ENCODE measurements around the gene SIGLEC15.
A peak's percentile ranks its signal among the peaks of the same experiment; 100 is the strongest.

Gene SIGLEC15

GRCh38 chr18:45825258-45826044 lies at the start of gene SIGLEC15:
Gene SIGLEC15 (plus strand): TSS chr18:45825675. CDS start chr18:45825729, 54 bp downstream.
- peaks cover 3% of the 10 kb centered on the region for H3K4me1 ChIP-seq (ENCODE audit: control insufficient read depth, insufficient read depth, low read length)
- H3K27ac ChIP-seq (ENCODE audit: low read length), result no peak within 1 kb of the TSS
- H3K36me3 ChIP-seq (ENCODE audit: control insufficient read depth in 2 of 2, insufficient read depth in 2 of 2, low read length in 2 of 2), result no peaks in the 10 kb centered on the region
- no peak within 1 kb of the TSS for H3K4me3 ChIP-seq (ENCODE audit: low read length in 2 of 2)
- H3K9ac ChIP-seq (ENCODE audit: low read length in 2 of 2), result no peak within 1 kb of the TSS
- H3K27me3 ChIP-seq (ENCODE audit: control insufficient read depth in 1 of 2, insufficient read depth in 2 of 2, low read length in 2 of 2), result peaks cover 0 to 2% of the 10 kb centered on the region in 2 donors
- H3K9me3 ChIP-seq (ENCODE audit: control insufficient read depth in 2 of 2, low read length in 2 of 2), result no peaks in the 10 kb centered on the region

DNA sequence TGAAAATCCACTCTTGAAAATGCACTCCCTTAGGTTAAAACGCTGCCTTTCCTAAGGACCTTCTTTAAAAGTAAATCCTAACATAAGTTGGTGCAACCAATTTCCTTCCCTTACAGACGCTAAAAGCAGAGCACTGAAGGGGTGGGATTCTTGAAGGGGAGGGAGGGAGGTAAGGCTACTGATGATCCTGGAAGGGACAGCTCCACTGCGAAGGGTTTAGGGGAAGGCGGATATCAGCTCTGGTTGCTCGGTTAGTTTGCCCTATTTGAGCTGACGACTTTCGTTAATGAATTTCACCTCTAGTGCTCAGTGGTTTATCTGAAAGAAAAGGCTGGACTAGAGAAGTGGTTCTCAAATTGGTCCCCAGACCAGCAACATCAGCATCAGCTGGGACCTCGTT lies 49.7 kb upstream of the SIGLEC15 start:
- Histone ChIP-seq H3K36me3 (ENCODE audit: control insufficient read depth in 2 of 2, insufficient read depth in 2 of 2, low read length in 2 of 2) (no peaks in the 10 kb centered on the region), H3K27me3 (ENCODE audit: control insufficient read depth in 1 of 2, insufficient read depth in 2 of 2, low read length in 2 of 2) (peaks cover 4 to 8% of the 10 kb centered on the region in 2 donors), H3K4me3 (ENCODE audit: low read length in 2 of 2) (peak overlapping the region; percentile 74 to 85), H3K4me1 (ENCODE audit: control insufficient read depth, insufficient read depth, low read length) (peaks cover 3% of the 10 kb centered on the region), H3K9ac (ENCODE audit: low read length in 2 of 2) (peak overlapping the region; percentile 82 to 85), H3K9me3 (ENCODE audit: control insufficient read depth in 2 of 2, low read length in 2 of 2) (no peaks in the 10 kb centered on the region), H3K27ac (ENCODE audit: low read length) (peak overlapping the region; percentile 46)

- Histone ChIP-seq H3K4me1 (ENCODE audit: control insufficient read depth, insufficient read depth, low read length) (peaks cover 3% of the 10 kb centered on the region), H3K27ac (ENCODE audit: low read length) (no peak overlapping the region), H3K4me3 (ENCODE audit: low read length in 2 of 2) (no peak overlapping the region), H3K9me3 (ENCODE audit: control insufficient read depth in 2 of 2, low read length in 2 of 2) (no peaks in the 10 kb centered on the region), H3K27me3 (ENCODE audit: control insufficient read depth in 1 of 2, insufficient read depth in 2 of 2, low read length in 2 of 2) (peaks cover 6 to 7% of the 10 kb centered on the region in 2 donors), H3K36me3 (ENCODE audit: control insufficient read depth in 2 of 2, insufficient read depth in 2 of 2, low read length in 2 of 2) (no peaks in the 10 kb centered on the region), H3K9ac (ENCODE audit: low read length in 2 of 2) (no peak overlapping the region)
These were observed 48.1 kb upstream of the SIGLEC15 start for GRCh38 chr18:45777393-45777792.

GRCh38 chr18:45780568-45780967 lies 44.9 kb upstream of the SIGLEC15 start:
- Histone ChIP-seq H3K4me3 (ENCODE audit: low read length in 2 of 2) (no peak overlapping the region), H3K9ac (ENCODE audit: low read length in 2 of 2) (no peak overlapping the region), H3K4me1 (ENCODE audit: control insufficient read depth, insufficient read depth, low read length) (peaks cover 3% of the 10 kb centered on the region), H3K27me3 (ENCODE audit: control insufficient read depth in 1 of 2, insufficient read depth in 2 of 2, low read length in 2 of 2) (peaks cover 2 to 7% of the 10 kb centered on the region in 2 donors), H3K36me3 (ENCODE audit: control insufficient read depth in 2 of 2, insufficient read depth in 2 of 2, low read length in 2 of 2) (no peaks in the 10 kb centered on the region), H3K27ac (ENCODE audit: low read length) (no peak overlapping the region), H3K9me3 (ENCODE audit: control insufficient read depth in 2 of 2, low read length in 2 of 2) (no peaks in the 10 kb centered on the region)

DNA sequence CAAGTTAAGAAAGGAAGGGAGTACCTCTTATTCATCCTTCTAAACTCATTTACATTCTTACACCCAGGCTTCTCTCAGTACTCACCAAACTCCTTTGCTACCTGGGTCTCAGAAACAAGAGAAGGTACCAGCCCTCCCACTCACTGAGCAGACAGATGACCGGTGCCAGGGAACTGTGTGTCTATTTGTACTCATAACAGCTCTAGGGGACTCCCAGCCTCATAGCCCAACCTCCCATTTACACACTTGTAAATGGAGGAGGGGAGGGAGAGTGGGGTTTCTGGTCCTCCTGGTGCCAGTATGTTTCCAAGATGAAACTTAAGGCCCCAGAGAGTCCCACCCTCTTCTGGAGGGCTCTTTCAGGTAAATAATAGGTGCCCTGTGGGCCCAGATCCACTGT lies 42.8 kb upstream of the SIGLEC15 start:
- Histone ChIP-seq H3K36me3 (ENCODE audit: control insufficient read depth in 2 of 2, insufficient read depth in 2 of 2, low read length in 2 of 2) (no peaks in the 10 kb centered on the region), H3K9ac (ENCODE audit: low read length in 2 of 2) (no peak overlapping the region), H3K4me3 (ENCODE audit: low read length in 2 of 2) (no peak overlapping the region), H3K4me1 (ENCODE audit: control insufficient read depth, insufficient read depth, low read length) (no peaks in the 10 kb centered on the region), H3K9me3 (ENCODE audit: control insufficient read depth in 2 of 2, low read length in 2 of 2) (peaks cover 0 to 2% of the 10 kb centered on the region in 2 donors), H3K27ac (ENCODE audit: low read length) (no peak overlapping the region), H3K27me3 (ENCODE audit: control insufficient read depth in 1 of 2, insufficient read depth in 2 of 2, low read length in 2 of 2) (peaks cover 2 to 7% of the 10 kb centered on the region in 2 donors)

- peaks cover 2 to 7% of the 10 kb centered on the region in 2 donors for H3K27me3 ChIP-seq (ENCODE audit: control insufficient read depth in 1 of 2, insufficient read depth in 2 of 2, low read length in 2 of 2)
- H3K9ac ChIP-seq (ENCODE audit: low read length in 2 of 2), result no peak overlapping the region
- no peak overlapping the region for H3K27ac ChIP-seq (ENCODE audit: low read length)
- H3K9me3 ChIP-seq (ENCODE audit: control insufficient read depth in 2 of 2, low read length in 2 of 2), result peaks cover 0 to 2% of the 10 kb centered on the region in 2 donors
- no peaks in the 10 kb centered on the region for H3K36me3 ChIP-seq (ENCODE audit: control insufficient read depth in 2 of 2, insufficient read depth in 2 of 2, low read length in 2 of 2)
- no peaks in the 10 kb centered on the region for H3K4me1 ChIP-seq (ENCODE audit: control insufficient read depth, insufficient read depth, low read length)
- no peak overlapping the region for H3K4me3 ChIP-seq (ENCODE audit: low read length in 2 of 2)
These were observed 42.1 kb upstream of the SIGLEC15 start for GRCh38 chr18:45783097-45784075.

DNA sequence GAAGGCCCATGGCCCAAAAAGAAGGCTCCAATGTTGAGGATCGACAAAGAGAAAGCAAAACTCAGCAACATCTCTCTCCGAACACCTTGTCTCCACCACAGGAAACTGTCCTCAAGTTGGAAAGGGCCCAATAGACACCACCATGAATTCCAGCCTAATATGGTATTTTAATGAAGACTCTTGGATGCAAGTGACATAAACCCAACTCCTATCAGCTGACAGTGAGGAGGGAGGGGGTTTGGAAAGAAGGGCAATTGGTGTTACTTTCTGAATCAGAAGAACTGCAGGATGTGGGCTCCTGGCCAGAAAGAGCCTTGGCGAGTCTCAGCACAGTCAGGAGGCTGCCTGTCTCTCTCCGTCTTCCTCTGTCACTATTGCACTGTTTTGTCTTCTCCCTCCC lies 40.3 kb upstream of the SIGLEC15 start:
- H3K27me3 ChIP-seq (ENCODE audit: control insufficient read depth in 1 of 2, insufficient read depth in 2 of 2, low read length in 2 of 2), result peaks cover 2 to 7% of the 10 kb centered on the region in 2 donors
- no peak overlapping the region for H3K9ac ChIP-seq (ENCODE audit: low read length in 2 of 2)
- peaks cover 0 to 2% of the 10 kb centered on the region in 2 donors for H3K9me3 ChIP-seq (ENCODE audit: control insufficient read depth in 2 of 2, low read length in 2 of 2)
- no peak overlapping the region for H3K4me3 ChIP-seq (ENCODE audit: low read length in 2 of 2)
- H3K36me3 ChIP-seq (ENCODE audit: control insufficient read depth in 2 of 2, insufficient read depth in 2 of 2, low read length in 2 of 2), result no peaks in the 10 kb centered on the region
- no peak overlapping the region for H3K27ac ChIP-seq (ENCODE audit: low read length)
- H3K4me1 ChIP-seq (ENCODE audit: control insufficient read depth, insufficient read depth, low read length), result no peaks in the 10 kb centered on the region

DNA sequence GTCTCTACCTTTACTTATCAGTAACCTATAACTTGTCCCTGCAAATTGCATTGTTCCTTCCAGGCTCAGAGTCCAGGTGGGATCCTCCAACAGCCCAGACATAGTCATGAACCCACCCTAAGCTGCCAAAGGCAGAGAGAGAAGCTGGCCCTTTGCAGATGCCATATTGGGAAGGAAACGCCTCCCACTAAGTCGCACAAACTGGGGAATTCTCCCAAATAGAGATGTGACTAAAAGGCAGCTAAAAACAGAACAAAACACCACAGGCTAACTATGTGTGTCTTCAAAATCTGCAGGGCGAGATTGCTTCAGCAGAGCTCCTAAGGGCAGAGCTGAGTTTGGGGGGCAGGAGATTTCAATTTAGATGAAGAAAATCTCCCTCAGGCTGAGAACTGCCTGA lies 38.5 kb upstream of the SIGLEC15 start:
- H3K9me3 ChIP-seq (ENCODE audit: control insufficient read depth in 2 of 2, low read length in 2 of 2), result peaks cover 0 to 2% of the 10 kb centered on the region in 2 donors
- H3K36me3 ChIP-seq (ENCODE audit: control insufficient read depth in 2 of 2, insufficient read depth in 2 of 2, low read length in 2 of 2), result no peaks in the 10 kb centered on the region
- no peak overlapping the region for H3K27ac ChIP-seq (ENCODE audit: low read length)
- H3K27me3 ChIP-seq (ENCODE audit: control insufficient read depth in 1 of 2, insufficient read depth in 2 of 2, low read length in 2 of 2), result peaks cover 0 to 1% of the 10 kb centered on the region in 2 donors
- no peak overlapping the region for H3K4me3 ChIP-seq (ENCODE audit: low read length in 2 of 2)
- no peaks in the 10 kb centered on the region for H3K4me1 ChIP-seq (ENCODE audit: control insufficient read depth, insufficient read depth, low read length)
- H3K9ac ChIP-seq (ENCODE audit: low read length in 2 of 2), result no peak overlapping the region

DNA sequence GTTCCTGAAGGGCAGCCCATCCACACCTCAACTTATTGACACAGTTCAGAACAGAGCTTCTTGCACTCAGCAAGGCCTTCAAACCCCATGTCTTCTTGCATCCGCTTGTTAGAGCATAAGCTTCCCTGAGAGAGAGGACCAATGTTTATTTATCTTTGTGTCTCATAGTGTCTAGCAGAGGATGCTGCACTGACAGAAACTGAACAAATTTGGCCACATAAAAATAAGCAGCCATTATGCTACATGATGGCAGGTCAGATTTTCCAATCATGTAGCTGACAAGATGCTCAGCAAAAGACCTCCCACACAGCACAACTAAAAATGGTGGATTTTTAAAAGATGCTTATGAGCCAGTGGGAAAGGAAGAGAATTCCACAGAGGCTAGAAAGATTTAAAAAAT lies 38.1 kb upstream of the SIGLEC15 start:
- Histone ChIP-seq H3K9ac (ENCODE audit: low read length in 2 of 2) (no peak overlapping the region), H3K4me1 (ENCODE audit: control insufficient read depth, insufficient read depth, low read length) (no peaks in the 10 kb centered on the region), H3K27ac (ENCODE audit: low read length) (no peak overlapping the region), H3K4me3 (ENCODE audit: low read length in 2 of 2) (no peak overlapping the region), H3K27me3 (ENCODE audit: control insufficient read depth in 1 of 2, insufficient read depth in 2 of 2, low read length in 2 of 2) (no peaks in the 10 kb centered on the region), H3K36me3 (ENCODE audit: control insufficient read depth in 2 of 2, insufficient read depth in 2 of 2, low read length in 2 of 2) (no peaks in the 10 kb centered on the region), H3K9me3 (ENCODE audit: control insufficient read depth in 2 of 2, low read length in 2 of 2) (peaks cover 0 to 3% of the 10 kb centered on the region in 2 donors)

- Histone ChIP-seq H3K27me3 (ENCODE audit: control insufficient read depth in 1 of 2, insufficient read depth in 2 of 2, low read length in 2 of 2) (no peaks in the 10 kb centered on the region), H3K27ac (ENCODE audit: low read length) (no peak overlapping the region), H3K36me3 (ENCODE audit: control insufficient read depth in 2 of 2, insufficient read depth in 2 of 2, low read length in 2 of 2) (no peaks in the 10 kb centered on the region), H3K4me3 (ENCODE audit: low read length in 2 of 2) (no peak overlapping the region), H3K9ac (ENCODE audit: low read length in 2 of 2) (no peak overlapping the region), H3K4me1 (ENCODE audit: control insufficient read depth, insufficient read depth, low read length) (no peaks in the 10 kb centered on the region), H3K9me3 (ENCODE audit: control insufficient read depth in 2 of 2, low read length in 2 of 2) (peaks cover 0 to 5% of the 10 kb centered on the region in 2 donors)
These were observed 36.6 kb upstream of the SIGLEC15 start for GRCh38 chr18:45788861-45789260.
